Skeletal muscle satellite cell (primary cell): ENCODE results near the gene PTOV1.

Experiments used
- H3K27me3 ChIP-seq: 2 replicates; pipeline ENCODE4 v1.7.0; 2013; ENCODE audit warnings: low read length; ENCODE audit not compliant: control insufficient read depth, insufficient read depth
- H3K36me3 ChIP-seq: 2 replicates; pipeline ENCODE4 v1.7.0; 2013; ENCODE audit warnings: mild to moderate bottlenecking, control low read depth, low read length; ENCODE audit not compliant: insufficient read depth
- H3K4me1 ChIP-seq: 2 replicates; pipeline ENCODE4 v1.7.0; 2013; ENCODE audit warnings: low read length; ENCODE audit not compliant: control insufficient read depth, insufficient read depth
- H3K4me2 ChIP-seq: 2 replicates; pipeline ENCODE4 v1.7.0; 2013; ENCODE audit warnings: mild to moderate bottlenecking, low read length
- H3K4me3 ChIP-seq: 2 replicates; pipeline ENCODE4 v1.7.0; 2013; ENCODE audit warnings: low read length
- H3K9ac ChIP-seq: 2 replicates; pipeline ENCODE4 v1.7.0; 2013; ENCODE audit warnings: mild to moderate bottlenecking, low read depth, low read length, moderate library complexity
- H3K9me3 ChIP-seq: replicated peaks from 2 replicates; pipeline ENCODE4 v1.7.0; 2013; ENCODE audit warnings: mild to moderate bottlenecking, control low read depth, low read length

The PTOV1 gene

DNA sequence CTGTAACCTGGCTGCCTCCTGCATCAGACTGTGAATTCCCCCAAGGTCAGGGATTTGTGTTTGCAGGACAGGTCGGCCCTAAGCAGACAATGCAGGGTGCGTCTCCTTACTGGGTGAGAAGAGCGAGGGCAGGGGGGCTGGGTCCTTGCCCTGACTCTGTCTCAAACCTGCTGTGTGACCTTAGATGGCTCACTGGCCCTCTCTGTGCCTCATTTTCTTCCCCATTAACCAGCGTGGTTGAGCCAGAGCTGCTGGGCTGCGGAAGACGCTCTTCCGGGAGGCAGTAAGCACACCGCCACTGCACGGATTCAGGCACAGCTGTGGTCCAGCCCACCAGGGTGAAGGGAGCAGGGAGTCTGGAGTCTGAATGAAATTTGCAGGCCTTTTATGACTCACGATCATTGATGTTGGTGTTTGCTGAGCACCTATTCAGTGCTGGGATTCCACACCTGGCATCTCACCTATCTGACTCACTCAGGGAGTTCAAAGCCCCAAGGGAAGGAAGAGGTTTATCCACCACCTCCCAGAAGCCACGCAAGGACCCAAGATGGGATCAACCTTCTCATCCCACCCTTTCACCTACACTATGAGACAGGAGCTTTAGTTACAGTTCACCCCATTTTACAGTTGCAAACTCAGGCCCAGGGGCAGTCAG, 23.7 kb downstream of the PTOV1 start:
- Histone ChIP-seq H3K4me3 (peak overlapping the region; percentile 96), H3K36me3 (peaks cover 8% of the 10 kb centered on the region), H3K9ac (peak overlapping the region; percentile 99), H3K4me1 (peaks cover 34% of the 10 kb centered on the region), H3K4me2 (peak overlapping the region; percentile 98), H3K9me3 (no peaks in the 10 kb centered on the region), H3K27me3 (no peaks in the 10 kb centered on the region)

DNA sequence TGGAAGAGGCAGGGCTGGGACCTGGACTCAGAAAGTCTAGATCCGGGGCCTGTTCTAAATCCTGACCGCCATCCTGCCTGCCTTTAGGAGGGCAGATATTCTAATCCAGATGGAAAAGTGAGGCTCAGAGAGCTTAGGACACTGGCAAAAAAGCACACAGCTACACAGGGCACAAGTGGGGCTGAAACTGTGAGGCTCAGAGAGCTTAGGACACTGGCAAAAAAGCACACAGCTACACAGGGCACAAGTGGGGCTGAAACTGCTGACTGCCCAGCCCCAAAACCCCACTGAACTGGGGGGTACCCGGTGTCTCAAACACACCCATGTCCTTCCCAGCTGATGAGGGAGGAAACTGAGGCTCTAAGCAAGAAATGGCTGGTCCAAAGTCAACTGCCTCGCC, 24.2 kb downstream of the PTOV1 start:
- Histone ChIP-seq H3K9ac (peak overlapping the region; percentile 99), H3K36me3 (peaks cover 10% of the 10 kb centered on the region), H3K27me3 (no peaks in the 10 kb centered on the region), H3K4me3 (peak overlapping the region; percentile 96), H3K4me2 (peak overlapping the region; percentile 98), H3K4me1 (peaks cover 30% of the 10 kb centered on the region), H3K9me3 (no peaks in the 10 kb centered on the region)

- H3K9ac ChIP-seq, result peak overlapping the region; percentile 99
- H3K4me2 ChIP-seq, result peak overlapping the region; percentile 98
- H3K9me3 ChIP-seq, result no peaks in the 10 kb centered on the region
- peaks cover 23% of the 10 kb centered on the region for H3K4me1 ChIP-seq
- no peaks in the 10 kb centered on the region for H3K27me3 ChIP-seq
- H3K36me3 ChIP-seq, result peaks cover 15% of the 10 kb centered on the region
- peak overlapping the region; percentile 96 for H3K4me3 ChIP-seq
Observed at GRCh38 chr19:49875857-49876421, 25.0 kb downstream of the PTOV1 start.

DNA sequence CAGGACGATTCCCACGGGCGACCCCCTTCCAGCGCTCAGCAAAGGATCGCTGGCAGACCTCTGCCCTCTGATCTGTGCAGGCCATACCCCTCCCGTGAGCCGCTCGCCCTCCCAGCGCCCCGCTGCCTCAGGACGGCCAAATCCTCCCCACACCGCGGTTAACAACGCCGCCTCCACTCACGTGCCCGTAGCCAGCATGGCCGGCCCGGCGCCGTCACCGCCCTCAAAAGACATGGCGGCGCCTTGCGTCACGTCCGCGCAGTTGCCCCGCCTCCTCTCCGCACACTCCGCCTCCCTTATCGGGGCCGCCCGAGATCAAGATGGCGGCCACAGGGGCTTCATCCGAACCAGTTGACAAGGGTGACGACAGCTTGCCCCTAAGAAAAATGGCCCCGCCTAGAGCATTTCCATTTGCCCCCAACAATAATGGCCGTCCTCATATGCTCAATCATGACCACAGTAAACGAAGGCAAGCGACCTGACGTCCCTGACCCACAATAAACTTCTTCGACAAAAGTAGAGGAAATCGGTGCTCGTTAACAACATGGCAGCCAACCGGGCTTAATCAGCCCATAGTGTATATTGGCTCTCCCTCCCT, 25.6 kb downstream of the PTOV1 start:
- peak overlapping the region; percentile 96 for H3K4me3 ChIP-seq
- peaks cover 16% of the 10 kb centered on the region for H3K36me3 ChIP-seq
- H3K27me3 ChIP-seq, result no peaks in the 10 kb centered on the region
- H3K4me1 ChIP-seq, result peaks cover 23% of the 10 kb centered on the region
- H3K4me2 ChIP-seq, result peak overlapping the region; percentile 98
- H3K9ac ChIP-seq, result peak overlapping the region; percentile 99
- no peaks in the 10 kb centered on the region for H3K9me3 ChIP-seq

DNA sequence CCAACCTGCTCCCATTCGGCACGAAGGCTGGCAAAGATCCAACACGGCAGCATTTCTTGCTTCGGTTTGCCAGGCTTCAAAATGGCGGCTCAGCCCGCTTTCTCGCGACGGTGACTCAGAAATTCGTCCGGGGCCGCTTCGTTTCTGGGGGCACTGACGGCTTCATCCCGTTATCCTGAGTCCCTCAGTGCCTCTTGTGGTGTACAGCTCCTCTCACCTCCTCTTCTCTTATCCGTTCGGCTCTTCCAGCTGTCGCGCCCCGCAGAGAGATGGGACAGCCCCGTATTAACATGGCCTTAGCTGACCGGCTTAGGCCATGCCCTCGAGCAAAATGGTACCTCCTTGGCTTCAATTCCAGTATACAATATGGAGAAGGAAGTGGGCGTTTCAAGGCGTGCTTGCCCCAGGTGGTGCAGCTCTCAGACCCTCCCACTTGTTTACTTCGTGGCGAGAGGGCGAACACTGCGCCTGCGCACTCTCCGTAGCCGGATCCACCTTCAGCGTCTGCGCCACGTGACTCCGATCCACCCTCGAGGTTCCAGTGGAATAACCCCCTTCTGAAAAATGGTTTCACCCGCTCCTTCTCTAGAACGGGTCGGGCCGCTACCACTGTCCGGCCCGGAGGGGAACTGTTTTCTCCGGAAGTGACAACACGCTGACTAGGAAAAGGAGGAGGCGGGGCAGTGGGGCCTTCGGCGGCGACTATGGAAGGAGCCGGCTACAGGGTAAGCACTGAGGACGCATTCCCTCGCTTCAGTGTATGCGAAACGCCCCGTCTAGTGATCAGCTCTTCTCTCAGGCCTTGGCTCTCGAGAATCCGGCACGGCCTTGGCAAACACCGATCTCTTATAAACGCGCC, 26.3 kb downstream of the PTOV1 start, which contains the start of the genes AKT1S1 and TBC1D17:
TSS of gene AKT1S1 (minus strand) at position 336 of the 859 bp plus-strand sequence. CDS start 4,060 bp downstream, outside the sequence.
TSS of gene TBC1D17 (plus strand) at position 683 of the 859 bp plus-strand sequence. CDS start at position 705, 22 bp downstream.
- H3K27me3 ChIP-seq, result no peaks in the 10 kb centered on the region
- H3K9me3 ChIP-seq, result no peaks in the 10 kb centered on the region
- H3K9ac ChIP-seq, result peak within 1 kb of the TSS; percentile 99
- peaks cover 19% of the 10 kb centered on the region for H3K4me1 ChIP-seq
- H3K36me3 ChIP-seq, result peaks cover 23% of the 10 kb centered on the region
- peak within 1 kb of the TSS; percentile 96 for H3K4me3 ChIP-seq
- peak within 1 kb of the TSS; percentile 98 for H3K4me2 ChIP-seq

GRCh38 chr19:49877879-49878743, 27.2 kb downstream of the PTOV1 start:
- no peaks in the 10 kb centered on the region for H3K27me3 ChIP-seq
- peaks cover 19% of the 10 kb centered on the region for H3K4me1 ChIP-seq
- H3K4me3 ChIP-seq, result peak overlapping the region; percentile 96
- peaks cover 32% of the 10 kb centered on the region for H3K36me3 ChIP-seq
- H3K9ac ChIP-seq, result peak overlapping the region; percentile 99
- H3K9me3 ChIP-seq, result peaks cover 6% of the 10 kb centered on the region
- H3K4me2 ChIP-seq, result peak overlapping the region; percentile 86

DNA sequence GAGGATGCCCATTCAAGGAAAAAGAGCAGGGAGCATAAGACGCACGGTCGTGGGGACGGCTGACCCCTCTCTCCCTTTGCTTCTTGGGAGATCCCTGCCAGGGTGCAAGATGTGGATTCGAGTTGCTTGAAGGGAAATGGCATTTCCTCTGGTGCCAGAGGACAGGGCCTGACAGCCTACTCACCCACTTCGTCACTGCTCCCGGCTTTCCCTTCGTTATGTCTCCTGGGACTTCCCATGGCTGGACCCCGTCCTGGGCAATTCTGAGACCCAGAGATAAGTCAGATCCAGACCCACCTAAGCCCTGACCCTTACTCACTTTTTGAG, 27.7 kb downstream of the PTOV1 start:
- Histone ChIP-seq H3K9ac (peak overlapping the region; percentile 99), H3K9me3 (peaks cover 7% of the 10 kb centered on the region), H3K36me3 (peaks cover 37% of the 10 kb centered on the region), H3K4me3 (peak overlapping the region; percentile 96), H3K27me3 (no peaks in the 10 kb centered on the region), H3K4me2 (peak overlapping the region; percentile 86), H3K4me1 (peaks cover 19% of the 10 kb centered on the region)

- Histone ChIP-seq H3K4me2 (no peak overlapping the region), H3K4me3 (no peak overlapping the region), H3K4me1 (peaks cover 19% of the 10 kb centered on the region), H3K9ac (no peak overlapping the region), H3K36me3 (peaks cover 44% of the 10 kb centered on the region), H3K9me3 (peaks cover 7% of the 10 kb centered on the region), H3K27me3 (no peaks in the 10 kb centered on the region)
Observed at GRCh38 chr19:49879243-49879963, 28.4 kb downstream of the PTOV1 start.

DNA sequence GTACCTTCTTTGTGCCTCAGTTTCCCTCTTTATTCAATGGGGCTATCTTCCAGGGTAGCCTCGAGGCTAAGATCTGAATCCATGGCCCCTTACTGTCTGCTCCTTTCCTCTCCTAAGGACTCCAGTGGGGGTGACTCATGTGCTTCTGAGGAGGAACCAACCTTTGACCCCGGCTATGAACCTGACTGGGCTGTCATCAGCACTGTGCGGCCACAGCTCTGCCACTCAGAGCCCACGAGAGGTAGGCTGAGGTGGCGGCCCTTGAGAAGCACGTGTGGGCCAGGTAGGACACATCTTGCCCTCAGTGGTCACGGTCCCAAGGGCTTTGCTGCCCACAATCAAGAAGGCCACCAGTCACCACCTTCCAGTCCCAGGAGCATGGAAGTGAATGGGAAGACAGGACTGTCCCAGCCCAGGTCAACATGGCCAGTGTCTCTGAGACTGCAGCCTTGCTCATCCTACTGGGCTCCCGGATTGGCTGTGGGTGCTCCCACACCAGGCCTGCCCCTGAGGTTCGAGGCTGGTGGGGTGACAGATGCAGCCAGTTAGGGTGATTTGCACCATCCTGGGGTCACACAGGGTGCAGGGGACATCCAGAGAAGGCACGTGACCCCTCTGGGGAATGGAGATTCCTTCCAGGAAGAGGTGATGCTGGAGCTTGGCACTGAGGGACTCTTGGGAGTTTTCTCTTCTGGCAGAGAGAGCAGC, 29.4 kb downstream of the PTOV1 start:
- H3K9me3 ChIP-seq, result peaks cover 7% of the 10 kb centered on the region
- H3K27me3 ChIP-seq, result no peaks in the 10 kb centered on the region
- H3K9ac ChIP-seq, result no peak overlapping the region
- no peak overlapping the region for H3K4me2 ChIP-seq
- H3K4me1 ChIP-seq, result peaks cover 12% of the 10 kb centered on the region
- no peak overlapping the region for H3K4me3 ChIP-seq
- peaks cover 50% of the 10 kb centered on the region for H3K36me3 ChIP-seq

GRCh38 chr19:49881186-49881585, 30.2 kb downstream of the PTOV1 start:
- H3K36me3 ChIP-seq, result peaks cover 50% of the 10 kb centered on the region

More at GRCh38 chr19:49881186-49881585, 30.2 kb downstream of the PTOV1 start:
- Histone ChIP-seq H3K27me3 (no peaks in the 10 kb centered on the region), H3K4me1 (peaks cover 7% of the 10 kb centered on the region), H3K9ac (no peak overlapping the region), H3K4me3 (no peak overlapping the region), H3K4me2 (no peak overlapping the region), H3K9me3 (peaks cover 7% of the 10 kb centered on the region)
